ENCODE results near the gene PARP15. TPM values are rescaled to one million over a fixed set of nuclear protein-coding genes. Genes with fewer than 3 reads are reported as not detected.
A peak's percentile ranks its signal among the peaks of the same experiment; 100 is the strongest.

PARP15 gene
- polyA plus RNA-seq, 1 donor (not counting 4 experiments of a cell fraction or from before 2014, with no cell fraction given), result 0.25 TPM

- TF ChIP-seq EZH2 (IDR thresholded peaks at IDR 0.05; ENCODE audit: low read length) (no peak), CTCF (optimal IDR thresholded peaks at IDR 0.05 in 1 of 3, IDR thresholded peaks at IDR 0.05 in 1 of 3, conservative IDR thresholded peaks at IDR 0.05 in 1 of 3; ENCODE audit: extremely low read depth in 1 of 3, insufficient read depth in 2 of 3, low read length in 3 of 3) (no peak)
- H3K9me3 ChIP-seq (ENCODE audit: control insufficient read depth, low read depth, low read length), result no peaks in the 10 kb centered on the region
- no peaks in the 10 kb centered on the region for H4K20me1 ChIP-seq (ENCODE audit: control insufficient read depth, extremely low read depth, insufficient read depth, low read length)
- H2AFZ ChIP-seq (ENCODE audit: control insufficient read depth, low read length), result peak overlapping the region; percentile 80
- FAIRE-seq (no peak), DNase-seq (ENCODE audit: low read depth, low spot score) (no peak)
- peaks cover 8% of the 10 kb centered on the region for H3K4me1 ChIP-seq (ENCODE audit: control insufficient read depth, extremely low read depth, insufficient read depth, low read length)
- peak overlapping the region; percentile 85 for H3K27ac ChIP-seq (ENCODE audit: control insufficient read depth, insufficient read depth, low read length)
- H3K9ac ChIP-seq (ENCODE audit: control insufficient read depth, extremely low read depth, insufficient read depth, low read length), result peak overlapping the region; percentile 92
- H3K79me2 ChIP-seq (ENCODE audit: control insufficient read depth, insufficient read depth, low read length), result peaks cover 21% of the 10 kb centered on the region
- dilution Hi-C loops (cut with MboI; ENCODE audit: extremely low pct_ligation_motif_present, low sequenced_read_pairs), result no loop called here
- H3K4me3 ChIP-seq (ENCODE audit: control insufficient read depth in 2 of 3, extremely low read depth in 1 of 3, insufficient read depth in 2 of 3, low read depth in 1 of 3, low read length in 3 of 3), result peak overlapping the region; percentile 61 to 88 (median 75)
- no peaks in the 10 kb centered on the region for H3K9me1 ChIP-seq (ENCODE audit: control insufficient read depth, extremely low read depth, insufficient read depth, low read length)
- H3K27me3 ChIP-seq (ENCODE audit: control insufficient read depth, extremely low read depth, insufficient read depth, low read length), result no peaks in the 10 kb centered on the region
- peak overlapping the region; percentile 88 for H3K4me2 ChIP-seq (ENCODE audit: control insufficient read depth, extremely low read depth, insufficient read depth, low read depth, low read length)
- peaks cover 4 to 13% of the 10 kb centered on the region in 2 experiments for H3K36me3 ChIP-seq (ENCODE audit: control insufficient read depth in 2 of 2, extremely low read depth in 1 of 2, insufficient read depth in 2 of 2, low read length in 2 of 2)
Observed at GRCh38 chr3:122562923-122563716, 14.3 kb upstream of the PARP15 start.

GRCh38 chr3:122563717-122564025 lies 13.8 kb upstream of the PARP15 start:
- FAIRE-seq (no peak), DNase-seq (ENCODE audit: low read depth, low spot score) (no peak)
- Histone ChIP-seq H3K9me1 (ENCODE audit: control insufficient read depth, extremely low read depth, insufficient read depth, low read length) (no peaks in the 10 kb centered on the region), H4K20me1 (ENCODE audit: control insufficient read depth, extremely low read depth, insufficient read depth, low read length) (no peaks in the 10 kb centered on the region), H3K36me3 (ENCODE audit: control insufficient read depth in 2 of 2, extremely low read depth in 1 of 2, insufficient read depth in 2 of 2, low read length in 2 of 2) (peaks cover 4 to 10% of the 10 kb centered on the region in 2 experiments), H3K4me1 (ENCODE audit: control insufficient read depth, extremely low read depth, insufficient read depth, low read length) (peaks cover 9% of the 10 kb centered on the region), H3K9me3 (ENCODE audit: control insufficient read depth, low read depth, low read length) (no peaks in the 10 kb centered on the region), H3K27ac (ENCODE audit: control insufficient read depth, insufficient read depth, low read length) (peak overlapping the region; percentile 85), H2AFZ (ENCODE audit: control insufficient read depth, low read length) (peak overlapping the region; percentile 80), H3K4me3 (ENCODE audit: control insufficient read depth in 2 of 3, extremely low read depth in 1 of 3, insufficient read depth in 2 of 3, low read depth in 1 of 3, low read length in 3 of 3) (peak overlapping the region; percentile 61 to 88 (median 75)), H3K79me2 (ENCODE audit: control insufficient read depth, insufficient read depth, low read length) (peaks cover 21% of the 10 kb centered on the region), H3K4me2 (ENCODE audit: control insufficient read depth, extremely low read depth, insufficient read depth, low read depth, low read length) (peak overlapping the region; percentile 88), H3K9ac (ENCODE audit: control insufficient read depth, extremely low read depth, insufficient read depth, low read length) (peak overlapping the region; percentile 92), H3K27me3 (ENCODE audit: control insufficient read depth, extremely low read depth, insufficient read depth, low read length) (no peaks in the 10 kb centered on the region)
- TF ChIP-seq CTCF (optimal IDR thresholded peaks at IDR 0.05 in 1 of 3, IDR thresholded peaks at IDR 0.05 in 1 of 3, conservative IDR thresholded peaks at IDR 0.05 in 1 of 3; ENCODE audit: extremely low read depth in 1 of 3, insufficient read depth in 2 of 3, low read length in 3 of 3) (no peak), EZH2 (IDR thresholded peaks at IDR 0.05; ENCODE audit: low read length) (no peak)
- dilution Hi-C loops (cut with MboI; ENCODE audit: extremely low pct_ligation_motif_present, low sequenced_read_pairs), result no loop called here

Measured in keratinocyte (primary cell).